GM23338 (cell line): Measurements from ENCODE around the gene CHST11. TPM values are rescaled to one million over a fixed set of nuclear protein-coding genes. Genes with fewer than 3 reads are reported as not detected.

ENCODE experiments used
- ATAC-seq: fragments of 200-7000 bp; cut with Tn5 transposase; 3 replicates; pipeline ENCODE4 v1.9.1; 2020
- DNase-seq: peaks from one replicate; pipeline ENCODE4 v3.0.0-alpha.2; 2015; ENCODE audit warnings: low spot score
- H2AFZ ChIP-seq: fragments of 200-600 bp; sonication (generic); 2 replicates; pipeline ENCODE4 v1.8.0; 2016; ENCODE audit warnings: antibody characterized with exemption, mild to moderate bottlenecking, moderate library complexity
- H3F3A ChIP-seq: fragments of 200-600 bp; sonication (generic); replicated peaks from 2 replicates; pipeline ENCODE4 v1.8.0; 2017; ENCODE audit warnings: antibody characterized with exemption, mixed run types, low read depth
- H3K27ac ChIP-seq: fragments of 200-600 bp; sonication (generic); 2 replicates; pipeline ENCODE4 v1.6.1; 2016; ENCODE audit warnings: low read depth
- H3K27me3 ChIP-seq: fragments of 200-600 bp; sonication (generic); 2 replicates; pipeline ENCODE4 v1.8.0; 2016; ENCODE audit warnings: mild to moderate bottlenecking, mixed run types, moderate library complexity; ENCODE audit not compliant: insufficient read depth
- H3K36me3 ChIP-seq: fragments of 200-600 bp; sonication (generic); 2 replicates; pipeline ENCODE4 v1.8.0; 2016; ENCODE audit warnings: mild to moderate bottlenecking; ENCODE audit not compliant: insufficient read depth
- H3K4me1 ChIP-seq: fragments of 200-600 bp; sonication (generic); 2 replicates; pipeline ENCODE4 v1.8.0; 2016; ENCODE audit warnings: mild to moderate bottlenecking, moderate library complexity; ENCODE audit not compliant: insufficient read depth
- H3K4me2 ChIP-seq: fragments of 200-600 bp; sonication (generic); 2 replicates; pipeline ENCODE4 v1.7.1; 2017; ENCODE audit warnings: mixed run types
- H3K4me3 ChIP-seq: fragments of 200-600 bp; sonication (generic); 2 replicates; pipeline ENCODE4 v1.6.1; 2016; ENCODE audit warnings: mixed run types
- H3K79me2 ChIP-seq: fragments of 200-600 bp; sonication (generic); replicated peaks from 2 replicates; pipeline ENCODE4 v1.8.0; 2017; ENCODE audit warnings: mild to moderate bottlenecking; ENCODE audit not compliant: insufficient read depth
- H3K9me2 ChIP-seq: fragments of 200-600 bp; sonication (generic); 2 replicates; pipeline ENCODE4 v1.8.0; 2017; ENCODE audit not compliant: insufficient read depth
- H4K20me1 ChIP-seq: fragments of 200-600 bp; sonication (generic); replicated peaks from 2 replicates; pipeline ENCODE4 v1.8.0; 2017; ENCODE audit warnings: mild to moderate bottlenecking; ENCODE audit not compliant: insufficient read depth
- H3K27ac Mint-ChIP-seq: 2 replicates; pipeline ENCODE4 v1.8.0; 2020; ENCODE audit warnings: inconsistent platforms, mild to moderate bottlenecking, moderate library complexity, mixed read lengths
- H3K27me3 Mint-ChIP-seq: 3 replicates; pipeline ENCODE4 v1.8.0; 2022; ENCODE audit warnings: low read depth, mild to moderate bottlenecking, moderate library complexity, mixed read lengths, inconsistent platforms; ENCODE audit not compliant: insufficient read depth, poor library complexity
- H3K36me3 Mint-ChIP-seq: 3 replicates; pipeline ENCODE4 v1.8.0; 2021; ENCODE audit warnings: low read depth, mild to moderate bottlenecking, inconsistent platforms, moderate library complexity, mixed read lengths
- H3K4me1 Mint-ChIP-seq: 3 replicates; pipeline ENCODE4 v1.8.0; 2020; ENCODE audit warnings: mild to moderate bottlenecking, inconsistent platforms, mixed read lengths
- H3K4me3 Mint-ChIP-seq: 3 replicates; pipeline ENCODE4 v1.8.0; 2021; ENCODE audit warnings: moderate library complexity, mild to moderate bottlenecking, inconsistent platforms, mixed read lengths
- H3K9me3 Mint-ChIP-seq: 3 replicates; pipeline ENCODE4 v1.8.0; 2020; ENCODE audit warnings: moderate library complexity, mild to moderate bottlenecking, inconsistent platforms, mixed read lengths
- CREB1 ChIP-seq: fragments of 250-450 bp; sonication (Bioruptor Pico); IDR thresholded peaks from 2 replicates; pipeline ENCODE4 v1.5.0; 2020; ENCODE audit warnings: low read depth, mild to moderate bottlenecking, moderate library complexity
- EZH2 ChIP-seq: fragments of 200-600 bp; sonication (generic); IDR thresholded peaks from one replicate; pipeline ENCODE4 v1.8.0; 2017; ENCODE audit warnings: antibody characterized with exemption, mild to moderate bottlenecking, low read depth; ENCODE audit not compliant: unreplicated experiment
- JUNB ChIP-seq: IDR thresholded peaks from one replicate; pipeline ENCODE4 v1.6.1; 2016; ENCODE audit warnings: antibody characterized with exemption; ENCODE audit not compliant: unreplicated experiment
- NANOG ChIP-seq: IDR thresholded peaks from 2 replicates; pipeline ENCODE4 v1.6.1; 2016; ENCODE audit warnings: antibody characterized with exemption, borderline replicate concordance
- POLR2AphosphoS5 ChIP-seq: IDR thresholded peaks from 2 replicates; pipeline ENCODE4 v1.6.1; 2016; ENCODE audit warnings: antibody characterized with exemption, low read depth
- STAT1 ChIP-seq: IDR thresholded peaks from one replicate; pipeline ENCODE4 v1.6.1; 2016; ENCODE audit warnings: antibody characterized with exemption; ENCODE audit not compliant: unreplicated experiment
- ZNF114 ChIP-seq: fragments of 250-450 bp; sonication (Bioruptor Pico); IDR thresholded peaks from 2 replicates; pipeline ENCODE4 v1.5.0; 2020; ENCODE audit warnings: mild to moderate bottlenecking, moderate library complexity
- ZNF331 ChIP-seq: fragments of 250-450 bp; sonication (Bioruptor Pico); IDR thresholded peaks from 2 replicates; pipeline ENCODE4 v1.5.0; 2020; ENCODE audit warnings: low read depth, mild to moderate bottlenecking, moderate library complexity
- polyA plus RNA-seq: library from polyadenylated mRNA; unstranded; fragments of >200 nt; fragmentation: Nextera tagmentation; extraction: Ambion mirVana; gene quantifications from 2 replicates; pipeline ENCODE4 v1.2.1, GENCODE V29; 2016
- total RNA-seq: library from RNA; depleted of rRNA; stranded (reverse); fragments of >200 nt; shearing (Covaris generic); gene quantifications from 2 replicates; pipeline ENCODE4 v1.2.3, GENCODE V29; 2014
- TF ChIP-seq, protein P1 (sequence below): IDR thresholded peaks from one replicate; pipeline ENCODE4 v1.6.1; 2018; ENCODE audit warnings: antibody characterized with exemption; ENCODE audit not compliant: unreplicated experiment
- TF ChIP-seq, protein P2 (sequence below), 2 experiments: fragments of 200-600 bp in 1 of 2; sonication (generic) in 1 of 2; conservative IDR thresholded peaks; 2 replicates each; pipeline versions ENCODE4 v1.5.1 to v1.6.1; 2016 to 2017; ENCODE audit warnings: antibody characterized with exemption in 2 of 2, low read depth in 2 of 2, mild to moderate bottlenecking in 2 of 2, moderate library complexity in 1 of 2
- TF ChIP-seq, protein P3 (sequence below): fragments of 250-450 bp; sonication (Bioruptor Pico); IDR thresholded peaks from 2 replicates; pipeline ENCODE4 v1.5.0; 2020; ENCODE audit warnings: mild to moderate bottlenecking, moderate library complexity

CHST11 gene
- total and polyA plus RNA-seq, 2 experiments from 2014 or later: 7.7 to 25.7 TPM

DNA sequence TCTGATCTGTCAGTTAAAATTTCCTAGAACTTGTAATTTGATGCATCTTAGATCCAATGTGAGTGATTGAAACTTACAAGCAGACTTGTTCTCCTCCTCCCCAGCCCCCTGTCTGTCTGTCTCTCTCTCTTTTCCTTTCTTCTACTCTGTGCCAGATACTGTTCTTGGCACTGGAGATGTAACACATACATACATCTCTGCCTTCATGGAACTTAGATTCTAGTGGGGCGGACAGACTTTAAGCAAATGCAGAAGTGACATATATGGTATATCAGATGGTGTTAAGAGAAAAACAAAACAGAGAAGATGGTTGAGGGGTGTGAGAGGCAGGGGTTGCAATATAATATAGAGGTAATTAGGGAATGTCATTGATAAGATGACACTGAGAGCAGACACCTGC is 6.6 kb downstream of the CHST11 start (continued):
- TF ChIP-seq, protein P1, sequence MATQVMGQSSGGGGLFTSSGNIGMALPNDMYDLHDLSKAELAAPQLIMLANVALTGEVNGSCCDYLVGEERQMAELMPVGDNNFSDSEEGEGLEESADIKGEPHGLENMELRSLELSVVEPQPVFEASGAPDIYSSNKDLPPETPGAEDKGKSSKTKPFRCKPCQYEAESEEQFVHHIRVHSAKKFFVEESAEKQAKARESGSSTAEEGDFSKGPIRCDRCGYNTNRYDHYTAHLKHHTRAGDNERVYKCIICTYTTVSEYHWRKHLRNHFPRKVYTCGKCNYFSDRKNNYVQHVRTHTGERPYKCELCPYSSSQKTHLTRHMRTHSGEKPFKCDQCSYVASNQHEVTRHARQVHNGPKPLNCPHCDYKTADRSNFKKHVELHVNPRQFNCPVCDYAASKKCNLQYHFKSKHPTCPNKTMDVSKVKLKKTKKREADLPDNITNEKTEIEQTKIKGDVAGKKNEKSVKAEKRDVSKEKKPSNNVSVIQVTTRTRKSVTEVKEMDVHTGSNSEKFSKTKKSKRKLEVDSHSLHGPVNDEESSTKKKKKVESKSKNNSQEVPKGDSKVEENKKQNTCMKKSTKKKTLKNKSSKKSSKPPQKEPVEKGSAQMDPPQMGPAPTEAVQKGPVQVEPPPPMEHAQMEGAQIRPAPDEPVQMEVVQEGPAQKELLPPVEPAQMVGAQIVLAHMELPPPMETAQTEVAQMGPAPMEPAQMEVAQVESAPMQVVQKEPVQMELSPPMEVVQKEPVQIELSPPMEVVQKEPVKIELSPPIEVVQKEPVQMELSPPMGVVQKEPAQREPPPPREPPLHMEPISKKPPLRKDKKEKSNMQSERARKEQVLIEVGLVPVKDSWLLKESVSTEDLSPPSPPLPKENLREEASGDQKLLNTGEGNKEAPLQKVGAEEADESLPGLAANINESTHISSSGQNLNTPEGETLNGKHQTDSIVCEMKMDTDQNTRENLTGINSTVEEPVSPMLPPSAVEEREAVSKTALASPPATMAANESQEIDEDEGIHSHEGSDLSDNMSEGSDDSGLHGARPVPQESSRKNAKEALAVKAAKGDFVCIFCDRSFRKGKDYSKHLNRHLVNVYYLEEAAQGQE: no peak
- TF ChIP-seq ZNF114: no peak
- TF ChIP-seq STAT1: no peak
- TF ChIP-seq CREB1 (CRISPR knock-in tag): no peak
- no peak for TF ChIP-seq POLR2AphosphoS5
- TF ChIP-seq, protein P2, sequence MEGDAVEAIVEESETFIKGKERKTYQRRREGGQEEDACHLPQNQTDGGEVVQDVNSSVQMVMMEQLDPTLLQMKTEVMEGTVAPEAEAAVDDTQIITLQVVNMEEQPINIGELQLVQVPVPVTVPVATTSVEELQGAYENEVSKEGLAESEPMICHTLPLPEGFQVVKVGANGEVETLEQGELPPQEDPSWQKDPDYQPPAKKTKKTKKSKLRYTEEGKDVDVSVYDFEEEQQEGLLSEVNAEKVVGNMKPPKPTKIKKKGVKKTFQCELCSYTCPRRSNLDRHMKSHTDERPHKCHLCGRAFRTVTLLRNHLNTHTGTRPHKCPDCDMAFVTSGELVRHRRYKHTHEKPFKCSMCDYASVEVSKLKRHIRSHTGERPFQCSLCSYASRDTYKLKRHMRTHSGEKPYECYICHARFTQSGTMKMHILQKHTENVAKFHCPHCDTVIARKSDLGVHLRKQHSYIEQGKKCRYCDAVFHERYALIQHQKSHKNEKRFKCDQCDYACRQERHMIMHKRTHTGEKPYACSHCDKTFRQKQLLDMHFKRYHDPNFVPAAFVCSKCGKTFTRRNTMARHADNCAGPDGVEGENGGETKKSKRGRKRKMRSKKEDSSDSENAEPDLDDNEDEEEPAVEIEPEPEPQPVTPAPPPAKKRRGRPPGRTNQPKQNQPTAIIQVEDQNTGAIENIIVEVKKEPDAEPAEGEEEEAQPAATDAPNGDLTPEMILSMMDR (conservative IDR thresholded peaks at IDR 0.05; ENCODE audit: low read depth in 2 of 2): no peak
- no peak for TF ChIP-seq JUNB
- TF ChIP-seq ZNF331 (CRISPR knock-in tag): no peak
- TF ChIP-seq NANOG: no peak
- no peak for TF ChIP-seq EZH2

DNA sequence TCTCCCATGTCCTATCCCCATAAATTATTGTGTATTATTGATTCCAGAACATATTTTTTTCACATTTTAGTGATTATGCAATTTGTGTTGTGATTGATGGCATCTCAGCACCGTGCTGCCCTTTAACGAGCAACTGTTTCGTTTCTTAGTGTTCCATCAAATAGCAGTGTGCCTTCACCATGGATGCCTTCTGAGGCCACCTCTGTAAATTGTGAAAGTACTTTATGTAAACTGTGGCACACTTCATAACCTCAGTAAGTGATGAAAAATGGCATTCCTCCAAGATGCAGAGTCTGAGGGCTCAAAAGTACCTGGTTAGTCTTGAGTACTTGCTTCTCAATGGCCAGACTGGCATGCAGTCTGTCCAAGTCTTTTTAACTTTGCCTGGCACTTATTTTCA is 8.2 kb downstream of the CHST11 start:
- Histone ChIP-seq H3K4me1 (peaks cover 22% of the 10 kb centered on the region), H2AFZ (no peak overlapping the region), H3K4me3 (no peak overlapping the region), H4K20me1 (peaks cover 27% of the 10 kb centered on the region), H3K79me2 (peaks cover 64% of the 10 kb centered on the region), H3K4me2 (no peak overlapping the region), H3F3A (no peaks in the 10 kb centered on the region), H3K27ac (no peak overlapping the region), H3K36me3 (no peaks in the 10 kb centered on the region), H3K27me3 (peaks cover 2% of the 10 kb centered on the region), H3K9me2 (no peaks in the 10 kb centered on the region)
- H3K9me3 Mint-ChIP-seq: no peaks in the 10 kb centered on the region
- H3K27me3 Mint-ChIP-seq: peaks cover 9% of the 10 kb centered on the region
- DNase-seq (no peak), ATAC-seq (no peak)
- no peaks in the 10 kb centered on the region for H3K36me3 Mint-ChIP-seq
- TF ChIP-seq, protein P3, sequence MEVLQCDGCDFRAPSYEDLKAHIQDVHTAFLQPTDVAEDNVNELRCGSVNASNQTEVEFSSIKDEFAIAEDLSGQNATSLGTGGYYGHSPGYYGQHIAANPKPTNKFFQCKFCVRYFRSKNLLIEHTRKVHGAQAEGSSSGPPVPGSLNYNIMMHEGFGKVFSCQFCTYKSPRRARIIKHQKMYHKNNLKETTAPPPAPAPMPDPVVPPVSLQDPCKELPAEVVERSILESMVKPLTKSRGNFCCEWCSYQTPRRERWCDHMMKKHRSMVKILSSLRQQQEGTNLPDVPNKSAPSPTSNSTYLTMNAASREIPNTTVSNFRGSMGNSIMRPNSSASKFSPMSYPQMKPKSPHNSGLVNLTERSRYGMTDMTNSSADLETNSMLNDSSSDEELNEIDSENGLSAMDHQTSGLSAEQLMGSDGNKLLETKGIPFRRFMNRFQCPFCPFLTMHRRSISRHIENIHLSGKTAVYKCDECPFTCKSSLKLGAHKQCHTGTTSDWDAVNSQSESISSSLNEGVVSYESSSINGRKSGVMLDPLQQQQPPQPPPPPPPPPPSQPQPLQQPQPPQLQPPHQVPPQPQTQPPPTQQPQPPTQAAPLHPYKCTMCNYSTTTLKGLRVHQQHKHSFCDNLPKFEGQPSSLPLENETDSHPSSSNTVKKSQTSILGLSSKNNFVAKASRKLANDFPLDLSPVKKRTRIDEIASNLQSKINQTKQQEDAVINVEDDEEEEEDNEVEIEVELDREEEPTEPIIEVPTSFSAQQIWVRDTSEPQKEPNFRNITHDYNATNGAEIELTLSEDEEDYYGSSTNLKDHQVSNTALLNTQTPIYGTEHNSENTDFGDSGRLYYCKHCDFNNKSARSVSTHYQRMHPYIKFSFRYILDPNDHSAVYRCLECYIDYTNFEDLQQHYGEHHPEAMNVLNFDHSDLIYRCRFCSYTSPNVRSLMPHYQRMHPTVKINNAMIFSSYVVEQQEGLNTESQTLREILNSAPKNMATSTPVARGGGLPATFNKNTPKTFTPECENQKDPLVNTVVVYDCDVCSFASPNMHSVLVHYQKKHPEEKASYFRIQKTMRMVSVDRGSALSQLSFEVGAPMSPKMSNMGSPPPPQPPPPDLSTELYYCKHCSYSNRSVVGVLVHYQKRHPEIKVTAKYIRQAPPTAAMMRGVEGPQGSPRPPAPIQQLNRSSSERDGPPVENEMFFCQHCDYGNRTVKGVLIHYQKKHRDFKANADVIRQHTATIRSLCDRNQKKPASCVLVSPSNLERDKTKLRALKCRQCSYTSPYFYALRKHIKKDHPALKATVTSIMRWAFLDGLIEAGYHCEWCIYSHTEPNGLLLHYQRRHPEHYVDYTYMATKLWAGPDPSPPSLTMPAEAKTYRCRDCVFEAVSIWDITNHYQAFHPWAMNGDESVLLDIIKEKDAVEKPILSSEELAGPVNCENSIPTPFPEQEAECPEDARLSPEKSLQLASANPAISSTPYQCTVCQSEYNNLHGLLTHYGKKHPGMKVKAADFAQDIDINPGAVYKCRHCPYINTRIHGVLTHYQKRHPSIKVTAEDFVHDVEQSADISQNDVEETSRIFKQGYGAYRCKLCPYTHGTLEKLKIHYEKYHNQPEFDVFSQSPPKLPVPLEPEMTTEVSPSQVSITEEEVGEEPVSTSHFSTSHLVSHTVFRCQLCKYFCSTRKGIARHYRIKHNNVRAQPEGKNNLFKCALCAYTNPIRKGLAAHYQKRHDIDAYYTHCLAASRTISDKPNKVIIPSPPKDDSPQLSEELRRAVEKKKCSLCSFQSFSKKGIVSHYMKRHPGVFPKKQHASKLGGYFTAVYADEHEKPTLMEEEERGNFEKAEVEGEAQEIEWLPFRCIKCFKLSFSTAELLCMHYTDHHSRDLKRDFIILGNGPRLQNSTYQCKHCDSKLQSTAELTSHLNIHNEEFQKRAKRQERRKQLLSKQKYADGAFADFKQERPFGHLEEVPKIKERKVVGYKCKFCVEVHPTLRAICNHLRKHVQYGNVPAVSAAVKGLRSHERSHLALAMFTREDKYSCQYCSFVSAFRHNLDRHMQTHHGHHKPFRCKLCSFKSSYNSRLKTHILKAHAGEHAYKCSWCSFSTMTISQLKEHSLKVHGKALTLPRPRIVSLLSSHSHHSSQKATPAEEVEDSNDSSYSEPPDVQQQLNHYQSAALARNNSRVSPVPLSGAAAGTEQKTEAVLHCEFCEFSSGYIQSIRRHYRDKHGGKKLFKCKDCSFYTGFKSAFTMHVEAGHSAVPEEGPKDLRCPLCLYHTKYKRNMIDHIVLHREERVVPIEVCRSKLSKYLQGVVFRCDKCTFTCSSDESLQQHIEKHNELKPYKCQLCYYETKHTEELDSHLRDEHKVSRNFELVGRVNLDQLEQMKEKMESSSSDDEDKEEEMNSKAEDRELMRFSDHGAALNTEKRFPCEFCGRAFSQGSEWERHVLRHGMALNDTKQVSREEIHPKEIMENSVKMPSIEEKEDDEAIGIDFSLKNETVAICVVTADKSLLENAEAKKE (CRISPR knock-in tag): no peak
- H3K27ac Mint-ChIP-seq: no peak overlapping the region
- no peak overlapping the region for H3K4me3 Mint-ChIP-seq
- peaks cover 28% of the 10 kb centered on the region for H3K4me1 Mint-ChIP-seq
